NT2/D1 (cell line): Measurements from ENCODE around the gene PIP4K2C.
A peak's percentile ranks its signal among the peaks of the same experiment; 100 is the strongest.

ENCODE experiments used
- DNase-seq: peaks from one replicate; pipeline ENCODE4 v3.0.0-alpha.2; 2011; ENCODE audit warnings: low read depth, low spot score
- H3K27me3 ChIP-seq: 2 replicates; pipeline ENCODE4 v1.6.0; 2011; ENCODE audit warnings: mild to moderate bottlenecking; ENCODE audit not compliant: insufficient read length, insufficient read depth
- H3K36me3 ChIP-seq: 2 replicates; pipeline ENCODE4 v1.6.1; 2011; ENCODE audit warnings: mild to moderate bottlenecking, low read length, mixed read lengths; ENCODE audit not compliant: insufficient read depth, insufficient read length
- H3K4me1 ChIP-seq: 2 replicates; pipeline ENCODE4 v1.5.1; 2011; ENCODE audit not compliant: insufficient read depth, insufficient read length
- H3K4me3 ChIP-seq: 2 replicates; pipeline ENCODE4 v1.5.1; 2011; ENCODE audit warnings: low read depth; ENCODE audit not compliant: insufficient read length
- H3K9ac ChIP-seq: 2 replicates; pipeline ENCODE4 v1.6.0; 2011; ENCODE audit warnings: low read depth; ENCODE audit not compliant: insufficient read length
- H3K9me3 ChIP-seq: 2 replicates; pipeline ENCODE4 v1.5.1; 2011; ENCODE audit warnings: mild to moderate bottlenecking, low read length; ENCODE audit not compliant: insufficient read depth
- SUZ12 ChIP-seq: IDR thresholded peaks from 2 replicates; pipeline ENCODE4 v1.6.1; 2011; ENCODE audit not compliant: insufficient read length, insufficient read depth; ENCODE audit errors: extremely low read depth
- YY1 ChIP-seq: IDR thresholded peaks from 2 replicates; pipeline ENCODE4 v1.6.1; 2011; ENCODE audit not compliant: insufficient read length, insufficient read depth
- ZNF274 ChIP-seq: IDR thresholded peaks from 2 replicates; pipeline ENCODE4 v1.6.1; 2011; ENCODE audit warnings: mild to moderate bottlenecking, low read depth, low read length

PIP4K2C gene

GRCh38 chr12:57591782-57592325 is 862 bp downstream of the PIP4K2C start:
- Histone ChIP-seq H3K9ac (peak overlapping the region; percentile 92), H3K36me3 (peaks cover 28% of the 10 kb centered on the region), H3K4me1 (no peaks in the 10 kb centered on the region), H3K27me3 (no peaks in the 10 kb centered on the region), H3K9me3 (no peaks in the 10 kb centered on the region), H3K4me3 (peak overlapping the region; percentile 91)
- no peak for DNase-seq
- TF ChIP-seq SUZ12 (no peak), ZNF274 (no peak), YY1 (no peak)

GRCh38 chr12:57592551-57593165 is 1.7 kb downstream of the PIP4K2C start:
- no peak overlapping the region for H3K4me3 ChIP-seq
- DNase-seq, result no peak
- H3K9me3 ChIP-seq, result no peaks in the 10 kb centered on the region
- TF ChIP-seq YY1 (no peak), SUZ12 (no peak), ZNF274 (no peak)
- H3K4me1 ChIP-seq, result no peaks in the 10 kb centered on the region
- peaks cover 34% of the 10 kb centered on the region for H3K36me3 ChIP-seq
- H3K27me3 ChIP-seq, result no peaks in the 10 kb centered on the region
- no peak overlapping the region for H3K9ac ChIP-seq

- H3K27me3 ChIP-seq, result no peaks in the 10 kb centered on the region
- H3K9me3 ChIP-seq, result no peaks in the 10 kb centered on the region
- TF ChIP-seq SUZ12, result no peak
- no peak for TF ChIP-seq YY1
- TF ChIP-seq ZNF274, result no peak
- H3K9ac ChIP-seq, result no peak overlapping the region
- peaks cover 39% of the 10 kb centered on the region for H3K36me3 ChIP-seq
- H3K4me3 ChIP-seq, result no peak overlapping the region
- no peaks in the 10 kb centered on the region for H3K4me1 ChIP-seq
- DNase-seq, result no peak
Observed at GRCh38 chr12:57593187-57593586, 2.2 kb downstream of the PIP4K2C start.

- Histone ChIP-seq H3K36me3 (peaks cover 71% of the 10 kb centered on the region), H3K9ac (no peak overlapping the region), H3K27me3 (no peaks in the 10 kb centered on the region), H3K9me3 (no peaks in the 10 kb centered on the region), H3K4me1 (peaks cover 3% of the 10 kb centered on the region), H3K4me3 (no peak overlapping the region)
- TF ChIP-seq YY1, result no peak
- TF ChIP-seq ZNF274, result no peak
- TF ChIP-seq SUZ12, result no peak
- DNase-seq, result no peak
Observed at GRCh38 chr12:57600395-57600794, 9.4 kb downstream of the PIP4K2C start.

GRCh38 chr12:57602544-57602943 is 11.6 kb downstream of the PIP4K2C start:
- no peak overlapping the region for H3K4me3 ChIP-seq
- H3K9me3 ChIP-seq, result no peaks in the 10 kb centered on the region
- TF ChIP-seq YY1 (no peak), SUZ12 (no peak), ZNF274 (no peak)
- no peaks in the 10 kb centered on the region for H3K27me3 ChIP-seq
- H3K36me3 ChIP-seq, result peaks cover 66% of the 10 kb centered on the region
- H3K9ac ChIP-seq, result no peak overlapping the region
- peaks cover 3% of the 10 kb centered on the region for H3K4me1 ChIP-seq
- DNase-seq, result no peak

- Histone ChIP-seq H3K4me3 (no peak overlapping the region), H3K9me3 (no peaks in the 10 kb centered on the region), H3K4me1 (peaks cover 3% of the 10 kb centered on the region), H3K36me3 (peaks cover 66% of the 10 kb centered on the region), H3K27me3 (no peaks in the 10 kb centered on the region), H3K9ac (peak overlapping the region; percentile 66)
- no peak for DNase-seq
- TF ChIP-seq YY1, result no peak
- TF ChIP-seq SUZ12, result no peak
Observed at GRCh38 chr12:57603324-57603723, 12.3 kb downstream of the PIP4K2C start.

GRCh38 chr12:57603815-57604453 is 12.9 kb downstream of the PIP4K2C start:
- no peak for TF ChIP-seq YY1
- TF ChIP-seq ZNF274, result no peak
- TF ChIP-seq SUZ12, result no peak
- H3K36me3 ChIP-seq, result peaks cover 68% of the 10 kb centered on the region
- peak overlapping the region; percentile 86 for H3K4me3 ChIP-seq
- H3K9me3 ChIP-seq, result no peaks in the 10 kb centered on the region
- H3K27me3 ChIP-seq, result no peaks in the 10 kb centered on the region
- peaks cover 7% of the 10 kb centered on the region for H3K4me1 ChIP-seq
- no peak for DNase-seq
- H3K9ac ChIP-seq, result peak overlapping the region; percentile 94
